ENCODE measurements around the gene BBX. TPM values are rescaled to one million over a fixed set of nuclear protein-coding genes. Genes with fewer than 3 reads are reported as not detected.
"Not testable (repeated sequence)": the region's sequence is repeated elsewhere in the genome, so short reads cannot be mapped to it uniquely, and the experiment has no call there.

Gene BBX
- total RNA-seq, 4 donors from 2014 or later = 33.0 to 46.3 (median 36.7) TPM

GRCh38 chr3:107835001-107835400, 312.2 kb downstream of the BBX start:
- H3K27ac ChIP-seq, H3K9me3 ChIP-seq, H3K36me3 ChIP-seq, H3K4me3 ChIP-seq, H3K27me3 ChIP-seq, H3K4me1 ChIP-seq, DNase-seq: not testable (repeated sequence)
- peak in 1 of 6 experiments; percentile 13 for TF ChIP-seq CTCF (IDR thresholded peaks at IDR 0.05)

- no peaks in the 10 kb centered on the region for H3K9me3 ChIP-seq
- no peak overlapping the region for H3K4me3 ChIP-seq
- no peaks in the 10 kb centered on the region for H3K36me3 ChIP-seq
- no peak for DNase-seq
- no peaks in the 10 kb centered on the region for H3K27me3 ChIP-seq
- no peaks in the 10 kb centered on the region for H3K4me1 ChIP-seq
- TF ChIP-seq POLR2A (IDR thresholded peaks at IDR 0.05) (no peak), CTCF (IDR thresholded peaks at IDR 0.05) (no peak)
- H3K27ac ChIP-seq = no peak overlapping the region
Measured at GRCh38 chr3:107837895-107838612, 315.3 kb downstream of the BBX start.

GRCh38 chr3:107841831-107842230, 319.1 kb downstream of the BBX start:
- TF ChIP-seq CTCF (IDR thresholded peaks at IDR 0.05) (no peak), POLR2A (IDR thresholded peaks at IDR 0.05) (no peak)
- no peak for DNase-seq
- Histone ChIP-seq H3K36me3 (no peaks in the 10 kb centered on the region), H3K9me3 (no peaks in the 10 kb centered on the region), H3K4me1 (no peaks in the 10 kb centered on the region), H3K27ac (no peak overlapping the region), H3K4me3 (no peak overlapping the region), H3K27me3 (no peaks in the 10 kb centered on the region)

GRCh38 chr3:107842940-107843339, 320.2 kb downstream of the BBX start:
- Histone ChIP-seq H3K27me3 (no peaks in the 10 kb centered on the region), H3K27ac (no peak overlapping the region), H3K36me3 (no peaks in the 10 kb centered on the region), H3K9me3 (no peaks in the 10 kb centered on the region), H3K4me3 (no peak overlapping the region), H3K4me1 (no peaks in the 10 kb centered on the region)
- no peak for DNase-seq
- TF ChIP-seq CTCF (IDR thresholded peaks at IDR 0.05) (no peak), POLR2A (IDR thresholded peaks at IDR 0.05) (no peak)

- no peak overlapping the region for H3K4me3 ChIP-seq
- H3K27me3 ChIP-seq = no peaks in the 10 kb centered on the region
- no peaks in the 10 kb centered on the region for H3K36me3 ChIP-seq
- no peaks in the 10 kb centered on the region for H3K4me1 ChIP-seq
- no peak for TF ChIP-seq CTCF (IDR thresholded peaks at IDR 0.05)
- no peaks in the 10 kb centered on the region for H3K9me3 ChIP-seq
- H3K27ac ChIP-seq = no peak overlapping the region
- no peak for DNase-seq
Measured at GRCh38 chr3:107845380-107846278, 322.9 kb downstream of the BBX start.
